Stimulated activated CD4-positive, alpha-beta T cell treated with anti-CD3 and anti-CD28 coated beads, Interleukin-4, amount 100 ng/mL, for 4 hours (primary cell): ENCODE measurements around the gene EYS.
"Not testable (repeated sequence)": the region's sequence is repeated elsewhere in the genome, so short reads cannot be mapped to it uniquely, and the experiment has no call there.

Experiments used
- DNase-seq, 2 experiments: peaks; one replicate each; pipeline ENCODE4 v3.0.0-alpha.2; 2020

EYS gene

GRCh38 chr6:64527899-64528298 is 1179.1 kb downstream of the EYS start:
- DNase-seq: no peak

GRCh38 chr6:64522859-64523258 is 1184.2 kb downstream of the EYS start:
- DNase-seq: no peak

GRCh38 chr6:64520050-64520449 is 1187.0 kb downstream of the EYS start:
- DNase-seq: no peak

- no peak for DNase-seq
These were observed 1190.6 kb downstream of the EYS start for GRCh38 chr6:64516393-64516792.

- no peak for DNase-seq
These were observed 1199.4 kb downstream of the EYS start for GRCh38 chr6:64507661-64508060.

GRCh38 chr6:64505312-64505711 is 1201.7 kb downstream of the EYS start:
- no peak for DNase-seq

GRCh38 chr6:64504503-64504902 is 1202.5 kb downstream of the EYS start:
- DNase-seq: no peak

GRCh38 chr6:64502801-64503200 is 1204.2 kb downstream of the EYS start:
- no peak for DNase-seq

GRCh38 chr6:64497634-64498033 is 1209.4 kb downstream of the EYS start:
- DNase-seq: no peak

GRCh38 chr6:64489763-64490162 is 1217.3 kb downstream of the EYS start:
- no peak for DNase-seq

- DNase-seq: no peak
These were observed 1220.3 kb downstream of the EYS start for GRCh38 chr6:64486578-64487351.

- DNase-seq: no peak
These were observed 1223.0 kb downstream of the EYS start for GRCh38 chr6:64483956-64484499.

- DNase-seq: no peak
These were observed 1224.4 kb downstream of the EYS start for GRCh38 chr6:64482631-64483030.

- DNase-seq: no peak
These were observed 1227.9 kb downstream of the EYS start for GRCh38 chr6:64479134-64479533.

- DNase-seq: no peak
These were observed 1229.6 kb downstream of the EYS start for GRCh38 chr6:64477391-64477790.

- no peak for DNase-seq
These were observed 1230.1 kb downstream of the EYS start for GRCh38 chr6:64476935-64477334.

- DNase-seq: not testable (repeated sequence)
These were observed 1237.6 kb downstream of the EYS start for GRCh38 chr6:64469405-64469804.

GRCh38 chr6:64467656-64468055 is 1239.4 kb downstream of the EYS start:
- DNase-seq: no peak

GRCh38 chr6:64459411-64459944 is 1247.5 kb downstream of the EYS start:
- DNase-seq: no peak

GRCh38 chr6:64448101-64448500 is 1258.9 kb downstream of the EYS start:
- not testable (repeated sequence) for DNase-seq

GRCh38 chr6:64445038-64445437 is 1262.0 kb downstream of the EYS start:
- DNase-seq: no peak

- no peak for DNase-seq
These were observed 1267.8 kb downstream of the EYS start for GRCh38 chr6:64439274-64439673.

GRCh38 chr6:64437996-64438395 is 1269.0 kb downstream of the EYS start:
- no peak for DNase-seq

GRCh38 chr6:64429926-64430325 is 1277.1 kb downstream of the EYS start:
- DNase-seq: no peak

GRCh38 chr6:64428186-64428585 is 1278.8 kb downstream of the EYS start:
- no peak for DNase-seq
